ENCODE measurements around the gene LPXN.

DNA sequence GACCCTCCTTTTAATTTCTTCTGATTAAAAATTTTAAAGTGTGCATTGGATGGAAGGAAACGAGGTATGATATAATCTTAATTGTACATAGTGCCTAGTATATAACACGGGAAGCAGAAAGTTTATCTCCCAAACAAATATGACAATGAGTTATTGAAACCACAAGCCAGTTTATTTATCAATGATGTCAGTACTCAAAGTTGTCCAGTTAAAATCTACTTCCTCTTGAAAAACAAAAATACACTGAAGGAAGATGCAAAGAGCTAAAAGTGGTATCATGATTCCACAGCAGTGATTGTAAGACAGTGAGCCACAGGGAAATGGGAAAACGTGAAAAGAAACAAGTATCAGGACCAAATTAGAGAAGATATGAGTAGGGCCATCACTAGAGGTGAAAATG is 48.9 kb downstream of the LPXN start:
- TF ChIP-seq NR1H2 (CRISPR knock-in tag; IDR thresholded peaks at IDR 0.05) (no peak), NR2C2 (CRISPR knock-in tag; IDR thresholded peaks at IDR 0.05) (no peak), ETV6 (CRISPR knock-in tag; IDR thresholded peaks at IDR 0.05) (no peak)
- TF ChIP-seq, protein P1, sequence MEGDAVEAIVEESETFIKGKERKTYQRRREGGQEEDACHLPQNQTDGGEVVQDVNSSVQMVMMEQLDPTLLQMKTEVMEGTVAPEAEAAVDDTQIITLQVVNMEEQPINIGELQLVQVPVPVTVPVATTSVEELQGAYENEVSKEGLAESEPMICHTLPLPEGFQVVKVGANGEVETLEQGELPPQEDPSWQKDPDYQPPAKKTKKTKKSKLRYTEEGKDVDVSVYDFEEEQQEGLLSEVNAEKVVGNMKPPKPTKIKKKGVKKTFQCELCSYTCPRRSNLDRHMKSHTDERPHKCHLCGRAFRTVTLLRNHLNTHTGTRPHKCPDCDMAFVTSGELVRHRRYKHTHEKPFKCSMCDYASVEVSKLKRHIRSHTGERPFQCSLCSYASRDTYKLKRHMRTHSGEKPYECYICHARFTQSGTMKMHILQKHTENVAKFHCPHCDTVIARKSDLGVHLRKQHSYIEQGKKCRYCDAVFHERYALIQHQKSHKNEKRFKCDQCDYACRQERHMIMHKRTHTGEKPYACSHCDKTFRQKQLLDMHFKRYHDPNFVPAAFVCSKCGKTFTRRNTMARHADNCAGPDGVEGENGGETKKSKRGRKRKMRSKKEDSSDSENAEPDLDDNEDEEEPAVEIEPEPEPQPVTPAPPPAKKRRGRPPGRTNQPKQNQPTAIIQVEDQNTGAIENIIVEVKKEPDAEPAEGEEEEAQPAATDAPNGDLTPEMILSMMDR (IDR thresholded peaks at IDR 0.05), result no peak
